Gastrocnemius medialis (tissue), 4 donors: ENCODE results near the gene VMP1.

ENCODE experiments used
- POLR2A ChIP-seq, 2 donors: fragments of 450-650 bp; IDR thresholded peaks; one replicate each; pipeline ENCODE4 v1.6.1; 2017; ENCODE audit warnings: antibody characterized with exemption in 2 of 2, mild to moderate bottlenecking in 2 of 2, moderate library complexity in 2 of 2
- TF ChIP-seq, protein P1 (sequence below), 5 experiments: fragments of 450-650 bp in 3 of 5; fragments of 200-600 bp in 2 of 5; sonication (generic) in 2 of 5; IDR thresholded peaks in 4 of 5; conservative IDR thresholded peaks in 1 of 5; 1 replicate in 4 of 5; 2 replicates in 1 of 5; pipeline ENCODE4 v1.5.1; 2016 to 2019; ENCODE audit warnings: antibody characterized with exemption in 5 of 5, mild to moderate bottlenecking in 3 of 5, moderate library complexity in 3 of 5

DNA sequence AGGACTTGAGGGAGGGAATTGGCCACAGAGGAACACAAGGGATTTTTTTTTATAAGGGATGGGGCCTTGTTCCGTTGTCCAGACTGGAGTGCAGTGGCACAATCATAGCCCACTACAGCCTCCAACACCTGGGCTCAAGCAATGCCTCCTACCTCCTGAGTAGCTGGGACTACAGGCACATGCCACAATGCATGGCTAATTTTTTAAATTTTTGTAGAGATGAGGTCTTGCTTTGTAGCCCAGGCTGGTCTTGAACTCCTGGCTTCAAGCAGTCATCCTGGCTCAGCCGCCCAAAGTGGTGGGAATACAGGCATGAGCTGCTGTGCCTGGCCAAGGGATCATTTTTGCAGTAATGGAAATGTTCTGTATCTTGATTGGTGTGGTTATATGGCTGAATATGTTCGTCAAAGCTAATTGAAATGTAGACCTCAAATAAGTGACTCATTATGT is 56.9 kb downstream of the VMP1 start:
- TF ChIP-seq, protein P1, sequence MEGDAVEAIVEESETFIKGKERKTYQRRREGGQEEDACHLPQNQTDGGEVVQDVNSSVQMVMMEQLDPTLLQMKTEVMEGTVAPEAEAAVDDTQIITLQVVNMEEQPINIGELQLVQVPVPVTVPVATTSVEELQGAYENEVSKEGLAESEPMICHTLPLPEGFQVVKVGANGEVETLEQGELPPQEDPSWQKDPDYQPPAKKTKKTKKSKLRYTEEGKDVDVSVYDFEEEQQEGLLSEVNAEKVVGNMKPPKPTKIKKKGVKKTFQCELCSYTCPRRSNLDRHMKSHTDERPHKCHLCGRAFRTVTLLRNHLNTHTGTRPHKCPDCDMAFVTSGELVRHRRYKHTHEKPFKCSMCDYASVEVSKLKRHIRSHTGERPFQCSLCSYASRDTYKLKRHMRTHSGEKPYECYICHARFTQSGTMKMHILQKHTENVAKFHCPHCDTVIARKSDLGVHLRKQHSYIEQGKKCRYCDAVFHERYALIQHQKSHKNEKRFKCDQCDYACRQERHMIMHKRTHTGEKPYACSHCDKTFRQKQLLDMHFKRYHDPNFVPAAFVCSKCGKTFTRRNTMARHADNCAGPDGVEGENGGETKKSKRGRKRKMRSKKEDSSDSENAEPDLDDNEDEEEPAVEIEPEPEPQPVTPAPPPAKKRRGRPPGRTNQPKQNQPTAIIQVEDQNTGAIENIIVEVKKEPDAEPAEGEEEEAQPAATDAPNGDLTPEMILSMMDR (IDR thresholded peaks at IDR 0.05 in 4 of 5, conservative IDR thresholded peaks at IDR 0.05 in 1 of 5) = no peak
- TF ChIP-seq POLR2A (IDR thresholded peaks at IDR 0.05) = no peak
